ENCODE results near the gene CD74.

GRCh38 chr5:150429410-150429873 is 16.7 kb upstream of the CD74 start:
- TF ChIP-seq, protein P1, sequence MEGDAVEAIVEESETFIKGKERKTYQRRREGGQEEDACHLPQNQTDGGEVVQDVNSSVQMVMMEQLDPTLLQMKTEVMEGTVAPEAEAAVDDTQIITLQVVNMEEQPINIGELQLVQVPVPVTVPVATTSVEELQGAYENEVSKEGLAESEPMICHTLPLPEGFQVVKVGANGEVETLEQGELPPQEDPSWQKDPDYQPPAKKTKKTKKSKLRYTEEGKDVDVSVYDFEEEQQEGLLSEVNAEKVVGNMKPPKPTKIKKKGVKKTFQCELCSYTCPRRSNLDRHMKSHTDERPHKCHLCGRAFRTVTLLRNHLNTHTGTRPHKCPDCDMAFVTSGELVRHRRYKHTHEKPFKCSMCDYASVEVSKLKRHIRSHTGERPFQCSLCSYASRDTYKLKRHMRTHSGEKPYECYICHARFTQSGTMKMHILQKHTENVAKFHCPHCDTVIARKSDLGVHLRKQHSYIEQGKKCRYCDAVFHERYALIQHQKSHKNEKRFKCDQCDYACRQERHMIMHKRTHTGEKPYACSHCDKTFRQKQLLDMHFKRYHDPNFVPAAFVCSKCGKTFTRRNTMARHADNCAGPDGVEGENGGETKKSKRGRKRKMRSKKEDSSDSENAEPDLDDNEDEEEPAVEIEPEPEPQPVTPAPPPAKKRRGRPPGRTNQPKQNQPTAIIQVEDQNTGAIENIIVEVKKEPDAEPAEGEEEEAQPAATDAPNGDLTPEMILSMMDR (CRISPR knock-in tag; IDR thresholded peaks at IDR 0.05): no peak
- TF ChIP-seq, protein P2, sequence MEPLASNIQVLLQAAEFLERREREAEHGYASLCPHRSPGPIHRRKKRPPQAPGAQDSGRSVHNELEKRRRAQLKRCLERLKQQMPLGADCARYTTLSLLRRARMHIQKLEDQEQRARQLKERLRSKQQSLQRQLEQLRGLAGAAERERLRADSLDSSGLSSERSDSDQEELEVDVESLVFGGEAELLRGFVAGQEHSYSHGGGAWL (CRISPR knock-in tag; IDR thresholded peaks at IDR 0.05): no peak
- TF ChIP-seq, protein P3, sequence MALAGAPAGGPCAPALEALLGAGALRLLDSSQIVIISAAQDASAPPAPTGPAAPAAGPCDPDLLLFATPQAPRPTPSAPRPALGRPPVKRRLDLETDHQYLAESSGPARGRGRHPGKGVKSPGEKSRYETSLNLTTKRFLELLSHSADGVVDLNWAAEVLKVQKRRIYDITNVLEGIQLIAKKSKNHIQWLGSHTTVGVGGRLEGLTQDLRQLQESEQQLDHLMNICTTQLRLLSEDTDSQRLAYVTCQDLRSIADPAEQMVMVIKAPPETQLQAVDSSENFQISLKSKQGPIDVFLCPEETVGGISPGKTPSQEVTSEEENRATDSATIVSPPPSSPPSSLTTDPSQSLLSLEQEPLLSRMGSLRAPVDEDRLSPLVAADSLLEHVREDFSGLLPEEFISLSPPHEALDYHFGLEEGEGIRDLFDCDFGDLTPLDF (CRISPR knock-in tag; IDR thresholded peaks at IDR 0.05): no peak
- no peak for TF ChIP-seq MYNN (CRISPR knock-in tag; IDR thresholded peaks at IDR 0.05; ENCODE audit: low read depth)
- TF ChIP-seq ZNF253 (CRISPR knock-in tag; IDR thresholded peaks at IDR 0.05; ENCODE audit: borderline replicate concordance): no peak

Data from HepG2 (cell line).